DMS 273 (cell line): ENCODE data around the gene SLC17A5.
"Not testable (repeated sequence)": the region's sequence is repeated elsewhere in the genome, so short reads cannot be mapped to it uniquely, and the experiment has no call there.

Source experiments
- DNase-seq: peaks from one replicate; lab custom pipeline; 2025; ENCODE audit not compliant: unreplicated experiment; lab: John Stamatoyannopoulos, UW

The SLC17A5 gene

DNA sequence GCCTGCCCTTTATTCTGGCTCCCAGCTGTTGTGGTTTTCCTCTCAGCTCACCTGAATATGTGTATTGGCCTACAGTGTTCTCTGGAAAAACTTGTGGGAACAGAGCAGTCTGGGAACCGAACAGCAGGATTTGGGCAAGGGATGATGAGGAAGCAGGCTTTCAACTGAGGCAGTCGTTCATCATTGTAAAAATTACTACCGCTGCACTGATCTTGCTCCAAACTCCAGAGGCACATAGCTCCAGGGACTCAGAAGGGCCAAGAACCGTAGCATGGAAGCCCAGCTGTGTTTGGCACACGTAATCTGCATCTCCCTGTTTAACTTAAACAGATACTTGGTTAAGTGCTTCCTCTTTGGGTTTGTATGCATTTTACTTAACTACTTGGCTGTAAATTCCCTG, 84.7 kb downstream of the SLC17A5 start:
- no peak for DNase-seq

DNA sequence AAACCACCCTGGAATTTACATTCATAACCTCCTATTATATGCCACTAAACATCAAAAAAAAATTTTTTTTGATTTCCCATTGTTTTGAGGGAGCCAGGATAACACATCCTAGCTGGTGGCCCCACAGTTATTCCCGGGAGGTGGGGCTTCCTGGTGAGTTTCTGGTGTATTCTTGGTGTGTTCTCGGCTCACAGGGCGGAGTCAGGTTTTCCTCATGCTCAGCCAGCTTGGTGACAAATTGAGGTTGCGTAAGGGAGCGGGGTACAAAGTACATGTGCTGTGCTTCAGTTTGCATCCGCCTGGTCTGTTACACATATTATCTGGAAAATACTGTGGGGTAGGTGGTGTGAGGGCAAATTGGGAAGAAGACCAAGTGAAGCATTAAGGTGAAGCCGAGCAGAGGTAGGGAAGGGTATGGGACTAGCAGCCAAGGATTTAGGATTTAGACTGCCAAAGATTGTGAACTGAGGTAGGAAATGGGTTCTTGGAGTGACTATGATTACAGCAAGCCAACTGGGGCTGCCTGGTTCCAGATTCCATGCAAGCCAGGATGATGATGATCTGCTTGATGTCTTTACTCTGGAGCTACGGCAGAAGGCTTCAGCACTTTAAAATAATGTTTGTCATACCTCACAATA, 86.7 kb downstream of the SLC17A5 start:
- no peak for DNase-seq

DNA sequence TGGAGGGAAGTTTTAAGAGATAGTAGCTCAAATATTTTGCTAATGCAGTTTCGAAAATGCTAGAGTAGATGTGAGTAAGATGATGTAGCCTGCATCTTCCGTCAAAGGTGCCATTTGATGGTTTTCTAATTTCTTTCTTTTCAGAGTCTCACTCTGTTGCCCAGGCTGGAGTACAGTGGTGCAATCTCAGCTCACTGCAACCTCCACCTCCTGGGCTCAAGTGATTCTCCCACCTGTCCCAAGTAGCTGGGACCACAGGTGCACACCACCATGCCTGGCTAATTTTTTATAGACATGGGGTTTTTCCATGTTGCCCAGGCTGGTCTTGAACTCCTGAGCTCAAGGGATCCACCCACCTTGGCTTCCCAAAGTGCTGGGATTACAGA, 87.3 kb downstream of the SLC17A5 start:
- DNase-seq = not testable (repeated sequence)

- no peak for DNase-seq
Measured at GRCh38 chr6:73565767-73566485, 87.9 kb downstream of the SLC17A5 start.

DNA sequence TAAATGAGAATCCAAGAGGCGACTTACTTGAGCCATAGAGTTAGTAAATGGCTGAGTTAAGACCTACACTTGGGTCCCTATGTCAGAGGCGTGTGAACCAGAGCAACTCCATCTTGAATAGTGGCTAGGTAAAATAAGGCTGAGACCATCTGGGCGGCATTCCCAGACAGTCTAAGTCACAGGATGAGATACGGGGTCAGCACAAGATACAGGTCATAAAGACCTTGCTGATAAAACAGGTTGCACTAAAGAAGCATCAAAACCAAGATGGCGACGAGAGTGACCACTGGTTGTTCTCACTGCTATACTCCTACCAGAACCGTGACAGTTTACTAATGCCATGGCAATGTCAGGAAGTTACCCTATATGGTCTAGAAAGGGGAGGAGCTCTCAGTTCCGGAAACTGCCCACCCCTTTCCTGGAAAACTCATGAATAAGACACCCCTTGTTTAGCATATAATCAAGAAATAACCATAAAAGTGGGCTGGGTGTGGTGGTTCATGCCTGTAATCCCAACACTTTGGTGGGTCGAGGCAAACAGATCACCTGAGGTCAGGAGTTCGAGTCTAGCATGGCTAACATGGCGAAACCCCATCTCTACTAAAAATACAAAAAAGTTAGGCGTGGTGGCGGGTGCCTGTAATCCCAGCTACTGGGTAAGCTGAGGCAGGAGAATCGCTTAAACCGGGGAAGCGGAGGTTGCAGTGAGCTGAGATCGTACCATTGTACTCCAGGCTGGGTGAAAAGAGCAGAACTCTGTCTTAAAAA, 89.0 kb downstream of the SLC17A5 start:
- no peak for DNase-seq

DNA sequence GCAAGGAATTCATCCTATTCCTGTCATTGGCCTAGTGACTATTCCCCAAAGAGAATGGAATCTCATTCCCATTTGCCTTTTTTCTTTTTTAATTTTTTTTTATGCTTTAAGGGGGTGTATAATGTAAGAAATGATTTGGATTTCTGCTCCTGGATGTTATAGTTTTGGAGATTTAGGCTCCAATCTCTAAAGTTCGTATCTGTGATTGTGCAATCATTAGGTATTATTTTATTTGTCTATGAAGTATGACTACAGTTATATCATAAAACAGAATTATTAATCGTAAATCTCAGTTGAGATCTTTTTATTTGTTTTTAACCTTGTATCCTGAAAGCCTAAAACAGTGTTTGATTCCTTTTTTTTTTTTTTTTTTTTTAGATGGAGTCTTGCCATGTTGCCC, 91.2 kb downstream of the SLC17A5 start:
- DNase-seq = no peak

DNA sequence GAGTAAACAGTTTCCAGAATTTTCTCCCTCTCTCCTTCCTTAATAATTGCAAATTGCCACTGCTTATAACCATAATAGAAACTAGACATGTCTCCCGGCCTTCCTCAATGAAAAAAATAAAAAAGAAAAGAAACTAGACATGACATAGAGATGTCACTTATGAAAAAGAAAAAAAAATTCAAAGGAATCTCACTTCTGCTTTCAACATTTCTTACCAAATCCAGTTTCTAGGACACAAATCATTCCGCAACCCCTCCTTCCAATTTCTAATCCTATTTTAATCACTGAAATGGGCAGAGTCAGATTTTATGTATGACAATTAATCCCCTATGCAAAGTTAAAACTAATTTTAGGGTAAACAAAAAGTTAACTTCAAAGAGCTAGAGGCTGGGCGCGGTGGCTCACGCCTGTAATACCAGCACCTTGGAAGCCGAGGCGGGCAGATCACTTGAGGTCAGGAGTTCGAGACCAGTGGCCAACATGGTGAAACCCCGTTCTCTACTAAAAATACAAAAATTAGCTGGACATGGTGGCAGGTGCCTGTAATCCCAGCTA, 92.9 kb downstream of the SLC17A5 start:
- no peak for DNase-seq

DNA sequence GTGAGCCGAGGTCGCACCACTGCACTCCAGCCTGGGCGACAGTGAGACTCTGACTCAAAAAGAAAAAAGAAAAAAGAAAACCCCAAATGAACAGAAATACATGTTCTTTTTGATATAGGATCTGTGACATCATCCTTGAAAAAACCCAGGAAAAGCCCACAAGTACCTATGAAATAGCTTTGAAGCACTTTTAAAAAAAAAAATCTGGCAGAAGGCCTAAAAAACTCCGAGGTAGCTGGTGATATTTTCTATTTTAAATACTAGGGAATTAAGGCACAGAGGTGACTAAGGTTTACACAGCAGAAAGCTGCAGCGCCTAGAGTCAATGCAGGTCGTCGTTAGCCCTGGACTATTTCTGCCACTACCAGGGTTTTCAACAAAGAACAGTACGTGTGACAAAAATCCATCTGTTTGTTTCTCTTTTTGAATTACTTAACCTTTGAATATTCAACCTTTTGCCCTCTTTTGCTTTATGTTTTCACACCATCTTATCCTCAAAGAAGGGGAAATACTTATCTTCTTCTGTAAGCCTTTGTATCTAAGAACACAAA, 93.5 kb downstream of the SLC17A5 start:
- no peak for DNase-seq

DNA sequence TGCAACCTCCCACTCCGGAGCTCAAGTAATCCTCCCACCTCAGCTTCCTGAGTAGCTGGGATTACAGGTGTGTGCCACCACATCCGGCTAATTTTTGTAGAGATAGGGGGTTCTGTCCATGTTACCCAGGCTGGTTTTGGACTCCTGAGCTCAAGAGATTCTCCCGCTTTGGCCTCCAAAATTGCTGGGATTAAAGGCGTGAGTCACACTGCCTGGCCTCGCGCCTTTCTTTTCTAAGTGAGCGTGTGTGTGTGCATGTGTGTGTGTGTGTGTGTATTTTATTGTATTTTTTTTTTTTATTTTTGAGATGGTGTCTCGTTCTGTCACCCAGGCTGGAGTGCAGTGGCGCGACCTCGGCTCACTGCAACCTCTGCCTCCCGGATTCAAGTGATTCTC, 94.4 kb downstream of the SLC17A5 start:
- not testable (repeated sequence) for DNase-seq

GRCh38 chr6:73558624-73559398, 95.0 kb downstream of the SLC17A5 start:
- no peak for DNase-seq

DNA sequence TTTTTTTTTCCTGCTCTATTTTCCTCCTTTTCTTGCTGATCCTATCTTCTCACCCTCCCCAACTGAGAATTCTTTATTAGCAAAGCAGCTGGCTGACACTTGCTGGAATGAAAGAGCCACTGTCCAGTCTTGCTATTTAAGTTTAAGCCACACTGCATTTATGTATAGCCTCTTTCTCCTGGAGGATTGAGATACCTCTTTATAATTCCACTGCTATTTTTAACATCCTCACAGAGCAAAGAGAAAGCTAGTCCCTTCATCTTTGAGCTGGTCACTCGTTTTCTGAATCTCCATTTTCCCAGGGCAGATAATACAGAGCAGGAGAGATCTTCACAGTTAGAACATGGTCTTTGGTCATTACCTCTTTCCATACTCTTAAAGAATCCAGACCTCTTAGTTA, 97.0 kb downstream of the SLC17A5 start:
- no peak for DNase-seq

GRCh38 chr6:73555380-73555949, 98.3 kb downstream of the SLC17A5 start:
- not testable (repeated sequence) for DNase-seq

DNA sequence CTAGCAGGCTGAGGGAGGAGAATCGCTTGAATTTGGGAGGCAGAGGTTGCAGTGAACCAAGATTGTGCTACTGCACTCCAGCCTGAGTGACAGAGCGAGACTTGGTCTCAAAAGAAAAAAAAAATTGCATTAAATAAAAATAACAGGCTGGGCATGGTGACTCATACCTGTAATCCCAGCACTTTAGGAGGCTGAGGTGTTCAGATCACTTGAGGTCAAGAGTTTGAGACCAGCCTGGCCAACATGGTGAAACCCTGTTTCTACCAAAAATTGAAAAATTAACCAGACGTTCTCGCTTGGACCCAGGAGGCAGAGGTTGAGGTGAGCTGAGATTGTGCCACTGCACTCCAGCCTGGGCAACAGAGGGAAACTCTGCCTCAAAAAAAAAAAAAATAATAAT, 102.7 kb downstream of the SLC17A5 start:
- DNase-seq = not testable (repeated sequence)

DNA sequence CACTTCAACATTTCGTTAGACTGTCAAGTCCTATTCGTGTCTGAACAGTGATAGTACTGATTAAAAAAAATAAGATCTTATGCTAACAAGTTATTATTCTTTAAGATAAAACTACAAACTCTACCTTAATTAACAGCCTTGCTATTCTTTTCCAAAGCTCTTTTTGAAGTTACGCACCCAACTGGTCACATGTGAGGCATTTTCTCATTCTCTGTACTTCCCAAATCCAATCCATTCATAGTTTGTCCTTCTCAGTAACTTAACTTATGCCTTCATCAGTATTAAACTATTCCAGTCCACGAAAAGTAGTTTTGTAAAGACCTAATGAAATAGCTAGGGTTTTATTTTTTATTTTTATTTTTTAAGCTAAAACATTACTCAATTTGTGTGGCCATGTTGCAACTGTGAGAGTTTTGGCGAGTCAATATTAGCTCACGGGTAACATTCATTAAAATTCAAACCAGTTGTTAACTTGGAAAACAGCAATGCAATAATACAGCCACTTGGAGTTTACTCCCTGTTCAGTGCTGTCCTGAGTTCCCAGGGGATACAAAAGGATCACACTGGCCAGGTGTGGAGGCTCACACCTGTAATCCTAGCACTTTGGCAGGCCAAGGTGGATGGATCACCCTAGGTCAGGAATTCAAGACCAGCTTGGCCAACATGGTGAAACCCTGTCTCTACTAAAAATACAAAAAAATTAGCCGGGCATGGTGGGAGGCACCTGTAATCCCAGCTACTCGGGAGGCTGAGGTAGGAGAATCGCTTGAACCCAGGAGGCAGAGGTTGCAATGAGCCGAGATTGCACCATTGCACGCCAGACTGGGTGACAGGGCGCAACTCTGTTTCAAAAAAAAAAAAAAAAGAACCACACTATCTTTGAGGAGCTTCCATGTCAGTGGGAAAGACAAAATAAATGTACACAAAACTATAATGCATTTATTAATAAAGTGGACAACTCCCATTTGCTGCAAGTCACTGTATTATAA, 105.0 kb downstream of the SLC17A5 start:
- DNase-seq = no peak

DNA sequence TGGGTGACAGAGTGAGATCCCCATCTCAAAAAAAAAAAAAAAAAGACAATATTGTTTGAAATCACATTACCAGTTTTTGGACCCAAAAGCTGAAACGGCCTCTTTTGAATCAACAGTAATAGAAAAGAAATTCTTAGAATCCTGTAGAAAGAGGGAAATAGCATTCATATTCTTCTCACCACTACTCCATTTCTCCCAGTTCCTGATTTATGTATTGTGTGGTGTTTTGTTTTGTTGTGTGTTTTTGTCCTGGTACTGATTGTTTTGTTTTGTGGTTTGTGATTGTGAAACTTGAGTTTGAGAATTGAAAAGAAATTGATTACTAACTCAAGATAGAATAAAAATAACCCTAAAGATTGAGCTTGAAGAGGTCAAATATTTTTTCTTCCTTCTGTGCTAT, 106.8 kb downstream of the SLC17A5 start:
- no peak for DNase-seq
